GM15510 (cell line): ENCODE data around the gene KIAA1755.

Experiments used
- POLR2A ChIP-seq: IDR thresholded peaks from 3 replicates; pipeline ENCODE4 v1.6.1; 2011; ENCODE audit warnings: borderline replicate concordance; ENCODE audit not compliant: insufficient read length; ENCODE audit errors: extremely low read depth

The KIAA1755 gene

GRCh38 chr20:38196076-38196475, 64.5 kb downstream of the KIAA1755 start:
- TF ChIP-seq POLR2A, result no peak

DNA sequence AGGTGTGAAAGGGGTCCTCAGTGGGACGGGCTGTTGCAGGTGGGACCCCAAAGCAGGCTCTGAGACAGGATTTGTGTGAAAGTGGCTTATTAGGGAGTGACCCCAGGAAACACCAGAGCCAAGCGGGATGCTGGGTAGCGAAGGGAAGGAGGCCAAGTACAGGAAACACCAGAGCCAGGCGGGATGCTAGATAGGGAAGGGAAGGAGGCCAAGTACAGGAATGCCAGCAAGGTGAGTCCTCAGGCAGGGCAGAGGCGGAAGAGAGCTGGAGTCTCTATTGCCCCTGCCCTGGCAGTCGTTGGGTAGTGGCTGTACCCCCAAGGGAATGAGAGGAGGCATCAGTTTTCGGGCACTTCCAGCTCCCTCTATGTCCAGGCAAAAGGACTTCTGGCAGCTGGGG, 65.0 kb downstream of the KIAA1755 start:
- TF ChIP-seq POLR2A, result no peak

DNA sequence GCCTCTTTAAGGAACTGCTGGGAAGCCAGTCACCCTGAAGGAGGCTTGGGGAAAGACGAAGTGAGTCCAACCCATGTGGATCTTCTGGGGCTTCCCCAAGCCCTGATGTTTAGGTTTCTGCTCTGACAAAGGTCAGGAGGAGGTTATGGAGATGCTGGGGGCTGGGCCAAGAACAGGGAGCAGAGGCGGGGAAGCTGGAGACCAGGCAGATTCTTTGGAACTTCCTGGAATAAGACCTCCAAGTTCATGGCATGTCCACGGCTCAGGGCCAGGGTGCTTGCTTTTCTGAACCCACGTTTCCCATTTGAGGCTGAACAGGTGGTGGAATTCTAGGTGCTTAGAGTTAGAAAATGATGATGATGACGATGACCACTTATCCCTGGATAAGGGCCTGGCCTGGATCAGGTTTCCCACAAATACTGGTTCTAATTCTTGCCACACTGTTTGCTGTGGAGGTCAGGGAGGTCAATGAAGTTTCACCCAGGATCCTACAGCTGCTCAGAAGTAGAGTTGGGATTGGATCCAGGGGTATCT, 65.5 kb downstream of the KIAA1755 start:
- TF ChIP-seq POLR2A, result no peak

DNA sequence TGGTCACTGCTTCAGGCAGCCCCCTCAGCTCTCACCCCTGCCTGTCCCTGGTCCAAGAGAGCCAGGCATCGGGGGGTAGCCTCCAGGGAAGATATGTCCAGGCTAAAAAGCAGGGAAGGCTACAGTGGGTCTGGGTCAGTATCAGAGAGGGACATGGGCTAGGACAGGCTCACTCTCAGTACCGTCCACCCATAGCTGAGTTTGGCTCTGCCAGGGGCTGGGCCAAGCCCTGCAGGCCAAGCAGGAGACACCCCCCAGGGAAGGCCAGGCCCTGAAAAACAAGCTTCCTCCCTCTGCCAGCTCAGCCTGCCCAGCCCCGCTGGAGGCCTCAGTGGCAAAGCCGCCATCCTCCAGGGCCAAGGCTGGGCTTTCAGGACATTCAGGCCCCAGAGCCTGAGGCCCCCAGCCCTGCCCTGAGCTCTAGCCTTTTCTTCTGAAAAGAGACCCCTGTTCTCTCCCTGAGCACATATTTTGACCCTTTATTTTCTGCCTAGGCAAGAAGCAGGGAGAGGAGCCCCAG, 66.9 kb downstream of the KIAA1755 start:
- no peak for TF ChIP-seq POLR2A

- TF ChIP-seq POLR2A, result no peak
Observed at GRCh38 chr20:38192323-38192885, 68.1 kb downstream of the KIAA1755 start.

DNA sequence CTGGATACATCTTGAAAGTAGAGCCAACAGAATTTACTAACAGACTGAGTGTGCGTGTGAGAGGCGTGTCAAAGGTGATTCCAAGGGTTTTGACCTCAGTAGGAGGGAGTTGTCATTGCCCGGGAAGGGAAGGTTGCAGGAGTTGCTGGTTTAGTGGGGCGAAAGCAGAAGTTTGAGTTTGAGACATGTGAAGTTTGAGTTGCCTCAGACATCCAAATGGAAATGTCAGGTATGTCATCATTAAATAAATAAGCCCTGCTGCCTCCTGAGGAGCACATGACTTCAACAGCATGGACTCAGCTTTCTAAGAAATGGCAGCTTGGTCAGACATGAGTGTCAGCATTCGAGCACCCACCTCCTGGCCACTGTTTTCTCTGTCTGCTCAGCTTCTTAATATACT, 68.9 kb downstream of the KIAA1755 start:
- no peak for TF ChIP-seq POLR2A

DNA sequence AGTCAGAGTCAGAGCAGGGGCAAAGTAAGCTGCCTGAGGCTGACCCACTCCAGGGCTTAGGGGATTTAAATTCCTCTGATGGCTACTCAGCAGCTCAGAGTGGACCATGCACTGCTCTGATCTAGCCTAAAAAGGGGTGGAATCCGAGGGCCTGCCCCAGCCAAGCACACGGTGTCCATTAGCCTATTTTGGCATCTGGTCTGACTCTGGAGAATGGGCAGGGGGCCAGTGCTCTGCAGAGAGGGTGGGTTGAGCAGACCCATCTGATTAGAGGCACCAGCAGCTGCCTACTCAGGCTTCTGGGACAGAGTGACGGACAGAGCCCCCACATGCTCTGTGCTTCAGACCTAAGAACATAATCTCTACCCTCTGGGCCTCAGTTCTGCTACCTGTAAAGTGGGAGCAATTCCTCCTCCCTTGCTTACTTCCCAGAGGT, 69.6 kb downstream of the KIAA1755 start:
- no peak for TF ChIP-seq POLR2A

DNA sequence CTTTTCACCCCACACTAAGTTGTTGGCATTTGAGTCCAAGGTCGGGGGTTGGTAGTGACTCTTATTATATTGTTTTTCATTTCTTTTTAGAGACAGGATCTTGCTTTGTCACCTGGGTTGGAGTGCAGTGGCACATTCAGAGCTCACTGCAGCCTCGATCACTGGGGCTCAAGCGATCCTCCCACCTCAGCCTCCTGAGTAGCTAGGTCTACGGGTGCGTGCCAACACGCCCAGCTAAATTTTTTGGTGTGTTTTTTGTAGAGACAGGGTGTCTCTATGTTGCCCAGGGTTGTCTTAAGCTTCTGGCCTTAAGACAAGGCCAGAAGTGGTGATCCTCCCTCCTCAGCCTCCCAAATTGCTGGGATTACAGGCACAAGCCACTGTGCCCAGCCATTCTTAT, 70.4 kb downstream of the KIAA1755 start:
- no peak for TF ChIP-seq POLR2A

GRCh38 chr20:38187517-38187916, 73.0 kb downstream of the KIAA1755 start:
- no peak for TF ChIP-seq POLR2A

DNA sequence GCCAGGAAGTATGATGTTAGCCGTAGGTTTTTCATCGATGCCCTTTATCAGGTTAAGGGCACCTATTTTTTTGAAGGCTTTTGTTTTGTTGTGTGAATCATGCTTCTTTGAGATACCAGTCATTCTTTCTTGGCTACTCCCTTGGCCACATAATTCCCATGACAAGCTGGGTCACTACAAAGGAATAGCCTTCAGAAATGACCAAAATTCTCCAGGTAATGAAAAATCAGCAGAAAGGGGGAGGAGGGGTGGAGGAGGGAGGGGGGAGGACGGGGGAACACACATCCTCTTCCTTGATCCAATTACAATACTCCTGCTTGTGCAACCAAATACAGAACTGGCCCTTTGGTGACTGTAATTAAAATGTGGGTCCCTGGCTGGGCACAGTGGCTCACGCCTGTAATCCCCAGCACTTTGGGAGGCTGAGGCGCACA, 73.7 kb downstream of the KIAA1755 start:
- no peak for TF ChIP-seq POLR2A

- TF ChIP-seq POLR2A, result no peak
Observed at GRCh38 chr20:38184101-38184500, 76.4 kb downstream of the KIAA1755 start.

DNA sequence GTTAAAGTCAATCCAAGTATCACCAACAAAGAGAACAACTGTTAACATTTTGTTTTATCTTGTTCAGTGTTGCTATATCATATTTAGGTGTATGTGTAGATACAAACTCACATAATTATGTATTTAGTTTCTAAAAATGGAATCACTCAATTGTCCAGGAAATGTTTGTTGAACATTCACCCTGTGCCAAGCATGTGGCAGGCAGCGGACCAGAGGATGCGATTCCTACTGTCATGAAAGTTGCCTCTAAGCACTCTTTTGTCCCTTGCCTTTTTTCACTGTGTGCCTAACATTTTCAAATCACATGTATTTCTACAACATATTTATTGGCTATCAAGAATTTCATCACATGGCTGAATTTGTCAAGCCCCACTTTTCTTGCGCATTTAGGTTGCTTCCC, 78.6 kb downstream of the KIAA1755 start:
- TF ChIP-seq POLR2A, result no peak

GRCh38 chr20:38181207-38181801, 79.2 kb downstream of the KIAA1755 start:
- no peak for TF ChIP-seq POLR2A

DNA sequence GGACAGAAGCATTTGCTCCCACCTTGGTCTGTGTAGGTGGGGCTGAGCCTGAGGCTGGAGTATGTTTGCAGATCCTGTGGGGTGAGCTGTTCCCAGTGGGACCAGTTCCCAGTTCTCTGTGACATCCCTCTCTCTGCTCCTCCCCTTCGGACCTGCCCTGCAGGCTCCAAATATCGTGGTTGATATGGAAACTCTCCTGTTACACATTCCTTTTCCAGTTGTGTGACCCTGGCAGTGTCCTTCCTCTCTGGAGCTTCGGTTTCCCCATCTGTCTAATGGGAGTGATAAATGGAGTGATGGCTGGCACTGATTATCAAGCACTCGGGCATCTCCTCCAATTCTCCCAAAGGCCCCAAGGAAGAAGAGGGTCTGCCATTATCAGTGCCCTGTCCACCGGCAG, 79.8 kb downstream of the KIAA1755 start:
- no peak for TF ChIP-seq POLR2A

GRCh38 chr20:38179846-38180245, 80.7 kb downstream of the KIAA1755 start:
- no peak for TF ChIP-seq POLR2A

DNA sequence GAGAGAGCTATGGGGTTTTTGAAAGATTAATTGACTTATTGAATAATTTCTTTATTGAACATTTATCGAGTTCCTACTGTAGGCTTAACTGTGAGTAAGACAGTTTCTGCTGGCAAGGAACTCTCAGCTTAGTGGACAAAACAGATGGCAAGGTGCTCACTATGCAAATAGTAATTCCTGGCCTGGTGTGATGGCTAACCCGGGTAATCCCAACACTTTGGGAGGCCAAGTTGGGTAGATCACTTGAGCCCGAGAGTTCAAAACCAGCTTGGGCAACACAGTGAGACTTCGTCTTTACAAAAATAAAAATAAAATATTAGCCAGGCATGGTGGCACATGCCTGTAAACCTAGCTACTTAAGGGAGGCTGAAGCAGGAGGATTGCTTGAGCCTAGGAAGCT, 82.0 kb downstream of the KIAA1755 start:
- no peak for TF ChIP-seq POLR2A
